OCI-LY3 (cell line): Measurements from ENCODE around the gene KIT.

Experiments
- CTCF ChIP-seq: fragments of 200-600, 300-600 bp; sonication (generic); IDR thresholded peaks from 2 replicates; pipeline ENCODE4 v1.5.1; 2014; ENCODE audit warnings: antibody characterized with exemption, low read length, low read depth
- EZH2phosphoT487 ChIP-seq: fragments of 200-600 bp; shearing (Covaris generic); IDR thresholded peaks from 2 replicates; pipeline ENCODE4 v1.6.1; 2018; ENCODE audit warnings: antibody characterized with exemption, mixed run types, low read depth

GRCh38 chr4:54754394-54754793 lies 96.6 kb downstream of the KIT start:
- no peak for TF ChIP-seq CTCF
- TF ChIP-seq EZH2phosphoT487: no peak
